B cell (primary cell): ENCODE measurements around the gene C8A. TPM values are rescaled to one million over a fixed set of nuclear protein-coding genes. Genes with fewer than 3 reads are reported as not detected.

Experiments used
- ATAC-seq: fragments of 200-7000 bp; cut with Tn5 transposase; one replicate; pipeline ENCODE4 v1.10.0; 2021; ENCODE audit warnings: low read depth, mild to moderate bottlenecking, moderate number of reproducible peaks, moderate library complexity
- CTCF ChIA-PET: fragments of 350-600 bp; sonication (Branson Sonifier 250); formaldehyde crosslinking; loops from one replicate; lab custom pipeline; 2021; ENCODE audit warnings: antibody characterized with exemption, inconsistent platforms; lab: Charles Lee
- POLR2A ChIA-PET: fragments of 350-600 bp; sonication (Branson Sonifier 250); formaldehyde crosslinking; loops from one replicate; lab custom pipeline; 2021; ENCODE audit warnings: antibody characterized with exemption; lab: Charles Lee
- DNase-seq: peaks from one replicate; pipeline ENCODE4 v3.0.0; 2013
- H2AFZ ChIP-seq: 2 replicates; pipeline ENCODE4 v1.6.1; 2012; ENCODE audit warnings: mild to moderate bottlenecking, low read depth, low read length; ENCODE audit not compliant: insufficient read depth, poor library complexity, severe bottlenecking
- H3K27ac ChIP-seq, 2 donors: 1 replicate in 1 of 2; 2 replicates in 1 of 2; pipeline ENCODE4 v1.5.1; 2012 to 2013; ENCODE audit warnings: low read length in 2 of 2, mild to moderate bottlenecking in 2 of 2, moderate library complexity in 1 of 2
- H3K27me3 ChIP-seq, 4 experiments: fragments of 200-600 bp in 1 of 4; sonication (generic) in 1 of 4; replicated peaks in 1 of 4; 1 replicate in 2 of 4; 2 replicates in 2 of 4; pipeline versions ENCODE4 v1.6.1 to v1.7.0; 2013 to 2016; ENCODE audit warnings: low read length in 3 of 4, mild to moderate bottlenecking in 2 of 4, mixed read lengths in 1 of 4, moderate library complexity in 1 of 4; ENCODE audit not compliant: insufficient read depth in 4 of 4, control insufficient read depth in 3 of 4; ENCODE audit errors: control extremely low read depth in 1 of 4
- H3K36me3 ChIP-seq, 2 experiments: replicated peaks in 1 of 2; 1 replicate in 1 of 2; 2 replicates in 1 of 2; pipeline versions ENCODE4 v1.6.1 to v1.7.1; 2013; ENCODE audit warnings: low read length in 1 of 2; ENCODE audit not compliant: insufficient read depth in 2 of 2, control insufficient read depth in 1 of 2; ENCODE audit errors: control extremely low read depth in 1 of 2, extremely low read depth in 1 of 2
- H3K4me1 ChIP-seq, 2 donors: fragments of 200-600 bp in 1 of 2; sonication (generic) in 1 of 2; 1 replicate in 1 of 2; 2 replicates in 1 of 2; pipeline versions ENCODE4 v1.5.1 to v1.6.1; 2013 to 2017; ENCODE audit warnings: low read length in 2 of 2; ENCODE audit not compliant: control insufficient read depth in 2 of 2, insufficient read depth in 2 of 2
- H3K4me2 ChIP-seq: replicated peaks from 2 replicates; pipeline ENCODE3; 2012; ENCODE audit warnings: mild to moderate bottlenecking, low read depth, low read length; ENCODE audit not compliant: poor library complexity, severe bottlenecking
- H3K4me3 ChIP-seq, 5 experiments: fragments of 200-600 bp in 1 of 5; sonication (generic) in 1 of 5; 1 replicate in 3 of 5; 2 replicates in 2 of 5; pipeline versions ENCODE4 v1.5.1 to v1.7.0; 2011 to 2016; ENCODE audit warnings: low read length in 4 of 5, mild to moderate bottlenecking in 4 of 5, low read depth in 2 of 5, control low read depth in 1 of 5, moderate library complexity in 1 of 5; ENCODE audit not compliant: insufficient read depth in 1 of 5; ENCODE audit errors: control extremely low read depth in 1 of 5, extremely low read depth in 1 of 5
- H3K79me2 ChIP-seq: fragments of 200-600 bp; sonication (generic); one replicate; pipeline ENCODE4 v1.6.0; 2016; ENCODE audit warnings: low read length; ENCODE audit not compliant: control insufficient read depth, insufficient read depth
- H3K9ac ChIP-seq: fragments of 200-600 bp; sonication (generic); 2 replicates; pipeline ENCODE4 v1.6.1; 2017; ENCODE audit warnings: mild to moderate bottlenecking, low read length, moderate library complexity
- H3K9me3 ChIP-seq, 3 donors: one replicate each; pipeline versions ENCODE4 v1.6.1 to v1.7.1; 2013; ENCODE audit warnings: low read length in 2 of 3; ENCODE audit not compliant: control insufficient read depth in 2 of 3, insufficient read depth in 1 of 3; ENCODE audit errors: control extremely low read depth in 1 of 3
- H4K20me1 ChIP-seq: 2 replicates; pipeline ENCODE4 v1.6.0; 2012; ENCODE audit warnings: mild to moderate bottlenecking, low read length; ENCODE audit not compliant: insufficient read depth, control insufficient read depth, poor library complexity, severe bottlenecking
- H3K27ac Mint-ChIP-seq: one replicate; pipeline ENCODE4 v1.8.0; 2021; ENCODE audit warnings: mixed read lengths
- H3K27me3 Mint-ChIP-seq: one replicate; pipeline ENCODE4 v1.8.0; 2021; ENCODE audit warnings: mixed read lengths
- H3K4me1 Mint-ChIP-seq: one replicate; pipeline ENCODE4 v1.8.0; 2021; ENCODE audit warnings: mixed read lengths
- H3K4me3 Mint-ChIP-seq: one replicate; pipeline ENCODE4 v1.8.0; 2021; ENCODE audit warnings: mixed read lengths
- H3K9me3 Mint-ChIP-seq: one replicate; pipeline ENCODE4 v1.8.0; 2022; ENCODE audit warnings: mixed read lengths; ENCODE audit not compliant: insufficient read depth
- CTCF ChIP-seq: fragments of 200-600 bp; IDR thresholded peaks from one replicate; pipeline ENCODE4 v1.8.0; 2022; ENCODE audit warnings: antibody characterized with exemption, mild to moderate bottlenecking
- EZH2 ChIP-seq: IDR thresholded peaks from 2 replicates; pipeline ENCODE4 v1.6.1; 2012; ENCODE audit warnings: borderline replicate concordance, low read depth, mild to moderate bottlenecking, moderate library complexity, low read length; ENCODE audit not compliant: insufficient read depth, poor library complexity, severe bottlenecking
- WGBS: methylation state at CpG from one replicate; pipeline ENCODE4 v1.1.5; 2013; ENCODE audit warnings: missing lambda C conversion rate; ENCODE audit not compliant: insufficient coverage; 5-methylcytosine and 5-hydroxymethylcytosine counted together
- intact Hi-C: fragments of 100-400 bp; cut with micrococcal nuclease; formaldehyde crosslinking; loops from one replicate; pipeline ENCODE4 v1.10.0; 2022
- polyA plus RNA-seq: library from polyadenylated mRNA; depleted of rRNA; stranded (reverse); fragments of >200 nt; gene quantifications from 2 replicates; pipeline ENCODE4 v1.2.3, GENCODE V29; 2012
- total RNA-seq, 2 donors: library from RNA; stranded (reverse); fragments of 120-200 nt in 1 of 2; gene quantifications; 1 replicate in 1 of 2; 2 replicates in 1 of 2; pipeline versions ENCODE4 v1.2.3 to v1.2.4, GENCODE V29; 2013 to 2022

Gene C8A
- total and polyA plus RNA-seq, 2 donors (not counting 1 experiment from before 2014, with no cell fraction given): not detected

GRCh38 chr1:56924116-56924515 lies 69.5 kb downstream of the C8A start:
- Histone ChIP-seq H3K79me2 (no peaks in the 10 kb centered on the region), H3K27me3 (peaks cover 0 to 3% (median 0%) of the 10 kb centered on the region in 4 experiments), H3K36me3 (no peaks in the 10 kb centered on the region), H3K4me1 (no peaks in the 10 kb centered on the region), H3K9me3 (no peaks in the 10 kb centered on the region), H3K4me3 (no peak overlapping the region), H3K4me2 (no peak overlapping the region), H4K20me1 (no peaks in the 10 kb centered on the region), H2AFZ (no peak overlapping the region), H3K9ac (no peak overlapping the region), H3K27ac (no peak overlapping the region)
- ATAC-seq (no peak), DNase-seq (no peak)
- ChIA-PET POLR2A (no interaction called here), CTCF (interaction anchor here (0.6 kb wide), 1 partner anchor 63 kb away, joined by 3 read pairs; no protein-coding TSS in a partner anchor)
- no peaks in the 10 kb centered on the region for H3K9me3 Mint-ChIP-seq
- H3K4me3 Mint-ChIP-seq: no peak overlapping the region
- peaks cover 5% of the 10 kb centered on the region for H3K27me3 Mint-ChIP-seq
- no peaks in the 10 kb centered on the region for H3K4me1 Mint-ChIP-seq
- WGBS: 100% methylated on average over 1 of the region's 5 CpGs
- H3K27ac Mint-ChIP-seq: no peak overlapping the region
- TF ChIP-seq EZH2 (no peak), CTCF (no peak)
- intact Hi-C loops: no loop called here

- Histone ChIP-seq H3K4me2 (no peak overlapping the region), H3K4me3 (no peak overlapping the region), H3K27ac (no peak overlapping the region), H3K4me1 (no peaks in the 10 kb centered on the region), H2AFZ (no peak overlapping the region), H3K36me3 (no peaks in the 10 kb centered on the region), H3K27me3 (peaks cover 0 to 3% (median 0%) of the 10 kb centered on the region in 4 experiments), H3K9me3 (no peaks in the 10 kb centered on the region), H4K20me1 (no peaks in the 10 kb centered on the region), H3K79me2 (no peaks in the 10 kb centered on the region), H3K9ac (no peak overlapping the region)
- DNase-seq (no peak), ATAC-seq (no peak)
- ChIA-PET POLR2A (no interaction called here), CTCF (no interaction called here)
- no peak overlapping the region for H3K4me3 Mint-ChIP-seq
- intact Hi-C loops: no loop called here
- peaks cover 5% of the 10 kb centered on the region for H3K27me3 Mint-ChIP-seq
- H3K27ac Mint-ChIP-seq: no peak overlapping the region
- no peaks in the 10 kb centered on the region for H3K4me1 Mint-ChIP-seq
- TF ChIP-seq CTCF (no peak), EZH2 (no peak)
- H3K9me3 Mint-ChIP-seq: peaks cover 2% of the 10 kb centered on the region
These were observed 70.6 kb downstream of the C8A start for GRCh38 chr1:56925193-56925592.
